Neural cell (in vitro differentiated cells): Measurements from ENCODE around the gene C17orf78. TPM values are rescaled to one million over a fixed set of nuclear protein-coding genes. Genes with fewer than 3 reads are reported as not detected.

Experiments
- H2AFZ ChIP-seq: fragments of 200-600, 300-800 bp; sonication (generic), shearing (Covaris generic); 2 replicates; pipeline ENCODE4 v1.6.0; 2014; ENCODE audit warnings: low read depth, mild to moderate bottlenecking, antibody characterized with exemption, low read length, moderate library complexity
- H3F3A ChIP-seq: fragments of 200-600 bp; shearing (Covaris generic); 2 replicates; pipeline ENCODE4 v1.6.1; 2016; ENCODE audit warnings: mild to moderate bottlenecking, moderate library complexity, mixed read lengths, antibody characterized with exemption, low read length; ENCODE audit not compliant: insufficient read depth, poor library complexity, severe bottlenecking
- H3K27ac ChIP-seq: fragments of 200-600, 300-800 bp; sonication (generic), shearing (Covaris generic); 2 replicates; pipeline ENCODE4 v1.5.1; 2014; ENCODE audit warnings: mild to moderate bottlenecking, low read length, moderate library complexity
- H3K27me3 ChIP-seq: fragments of 300-800, 200-600 bp; sonication (generic), shearing (Covaris generic); 2 replicates; pipeline ENCODE4 v1.6.0; 2014; ENCODE audit warnings: mild to moderate bottlenecking, low read depth, low read length, moderate library complexity; ENCODE audit not compliant: insufficient read depth
- H3K36me3 ChIP-seq: fragments of 300-800, 200-600 bp; sonication (generic), shearing (Covaris generic); 2 replicates; pipeline ENCODE4 v1.5.1; 2014; ENCODE audit warnings: mild to moderate bottlenecking, antibody characterized with exemption, low read length, moderate library complexity; ENCODE audit not compliant: insufficient read depth
- H3K4me2 ChIP-seq: fragments of 300-800, 200-600 bp; sonication (generic), shearing (Covaris generic); 2 replicates; pipeline ENCODE4 v1.6.0; 2014; ENCODE audit warnings: mild to moderate bottlenecking, low read length
- H3K4me3 ChIP-seq: fragments of 300-800, 200-600 bp; sonication (generic), shearing (Covaris generic); 2 replicates; pipeline ENCODE4 v1.5.1; 2014; ENCODE audit warnings: mild to moderate bottlenecking, low read length, moderate library complexity
- H3K79me2 ChIP-seq: fragments of 200-600 bp; shearing (Covaris generic); replicated peaks from 2 replicates; pipeline ENCODE4 v1.6.0; 2014; ENCODE audit warnings: mild to moderate bottlenecking, low read length, moderate library complexity; ENCODE audit not compliant: insufficient read depth
- H3K9ac ChIP-seq: fragments of 300-800, 200-600 bp; sonication (generic), shearing (Covaris generic); 2 replicates; pipeline ENCODE4 v1.6.1; 2016; ENCODE audit warnings: mild to moderate bottlenecking, low read length, mixed read lengths
- H3K9me2 ChIP-seq: fragments of 200-600 bp; shearing (Covaris generic); 2 replicates; pipeline ENCODE4 v1.6.1; 2016; ENCODE audit warnings: mild to moderate bottlenecking, low read length, mixed read lengths; ENCODE audit not compliant: insufficient read depth
- H3K9me3 ChIP-seq: fragments of 200-600, 300-800 bp; sonication (generic), shearing (Covaris generic); 2 replicates; pipeline ENCODE4 v1.6.1; 2016; ENCODE audit warnings: mild to moderate bottlenecking, mixed run types, low read length, moderate library complexity, mixed read lengths
- H4K20me1 ChIP-seq: fragments of 200-600 bp; shearing (Covaris generic); 2 replicates; pipeline ENCODE4 v1.6.1; 2016; ENCODE audit warnings: mild to moderate bottlenecking, mixed run types; ENCODE audit not compliant: insufficient read depth
- CTCF ChIP-seq: fragments of 450-650 bp; IDR thresholded peaks from 2 replicates; pipeline ENCODE4 v1.5.1; 2014; ENCODE audit warnings: antibody characterized with exemption, mild to moderate bottlenecking, moderate library complexity; ENCODE audit not compliant: poor library complexity, severe bottlenecking
- EP300 ChIP-seq: fragments of 450-650 bp; conservative IDR thresholded peaks from 2 replicates; pipeline ENCODE4 v1.6.1; 2014; ENCODE audit warnings: antibody characterized with exemption, mild to moderate bottlenecking, moderate library complexity; ENCODE audit not compliant: poor library complexity, severe bottlenecking
- EZH2 ChIP-seq: fragments of 200-600, 300-800 bp; shearing (Covaris generic), sonication (generic); IDR thresholded peaks from 2 replicates; pipeline ENCODE4 v1.6.1; 2014; ENCODE audit warnings: antibody characterized with exemption, low read length, borderline replicate concordance, mild to moderate bottlenecking; ENCODE audit not compliant: insufficient read depth, poor library complexity, severe bottlenecking
- MXI1 ChIP-seq: fragments of 450-650 bp; conservative IDR thresholded peaks from 2 replicates; pipeline ENCODE4 v1.6.1; 2014; ENCODE audit warnings: antibody characterized with exemption, mild to moderate bottlenecking; ENCODE audit not compliant: poor library complexity, severe bottlenecking
- RAD21 ChIP-seq: fragments of 450-650 bp; conservative IDR thresholded peaks from 2 replicates; pipeline ENCODE4 v1.6.1; 2014; ENCODE audit warnings: antibody characterized with exemption, mild to moderate bottlenecking, moderate library complexity
- REST ChIP-seq: IDR thresholded peaks from 2 replicates; pipeline ENCODE4 v1.6.1; 2012; ENCODE audit warnings: borderline replicate concordance
- SMC3 ChIP-seq: fragments of 450-650 bp; conservative IDR thresholded peaks from 2 replicates; pipeline ENCODE4 v1.6.1; 2014; ENCODE audit warnings: antibody characterized with exemption, mild to moderate bottlenecking, moderate library complexity; ENCODE audit not compliant: poor library complexity
- TAF1 ChIP-seq: IDR thresholded peaks from 2 replicates; pipeline ENCODE4 v1.6.1; 2012; ENCODE audit warnings: low read depth
- polyA plus RNA-seq: library from polyadenylated mRNA; depleted of rRNA; stranded (reverse); fragments of >200 nt; gene quantifications from 2 replicates; pipeline ENCODE4 v1.2.3, GENCODE V29; 2014

Gene C17orf78
- polyA plus RNA-seq, 1 donor from 2014 or later, result not detected

GRCh38 chr17:37373530-37374159, 2.1 kb upstream of the C17orf78 start:
- no peaks in the 10 kb centered on the region for H3K9me3 ChIP-seq
- TF ChIP-seq TAF1, result no peak
- peak; percentile 93 for TF ChIP-seq CTCF
- TF ChIP-seq SMC3, result peak; percentile 80
- peak; percentile 83 for TF ChIP-seq RAD21
- TF ChIP-seq EZH2, result no peak
- H3K9me2 ChIP-seq, result no peaks in the 10 kb centered on the region
- no peak overlapping the region for H3K9ac ChIP-seq
- H4K20me1 ChIP-seq, result no peaks in the 10 kb centered on the region
- no peaks in the 10 kb centered on the region for H3K27me3 ChIP-seq
- H3K4me2 ChIP-seq, result no peak overlapping the region
- no peaks in the 10 kb centered on the region for H3F3A ChIP-seq
- H3K27ac ChIP-seq, result no peak overlapping the region
- no peak overlapping the region for H3K4me3 ChIP-seq
- no peak overlapping the region for H2AFZ ChIP-seq
- H3K36me3 ChIP-seq, result no peaks in the 10 kb centered on the region
- no peaks in the 10 kb centered on the region for H3K79me2 ChIP-seq

GRCh38 chr17:37382056-37382455, 6.3 kb downstream of the C17orf78 start:
- Histone ChIP-seq H3K9ac (no peak overlapping the region), H4K20me1 (no peaks in the 10 kb centered on the region), H2AFZ (no peak overlapping the region), H3K79me2 (no peaks in the 10 kb centered on the region), H3K27ac (no peak overlapping the region), H3F3A (no peaks in the 10 kb centered on the region), H3K9me2 (no peaks in the 10 kb centered on the region), H3K4me2 (no peak overlapping the region), H3K36me3 (no peaks in the 10 kb centered on the region), H3K4me3 (no peak overlapping the region), H3K27me3 (no peaks in the 10 kb centered on the region), H3K9me3 (no peaks in the 10 kb centered on the region)
- TF ChIP-seq REST (no peak), EZH2 (no peak), EP300 (no peak), RAD21 (no peak), MXI1 (no peak), SMC3 (no peak), TAF1 (no peak)
